Endothelial cell of hepatic sinusoid (primary cell): ENCODE measurements around the gene CST1.
"Not testable (repeated sequence)": the region's sequence is repeated elsewhere in the genome, so short reads cannot be mapped to it uniquely, and the experiment has no call there.

Experiments
- in situ Hi-C: cut with HindIII; loops from 2 replicates; pipeline ENCODE4 v1.10.0; 2017; ENCODE audit warnings: low sequenced_read_pairs

CST1 gene

GRCh38 chr20:23755131-23755611 lies 4.4 kb upstream of the CST1 start:
- in situ Hi-C loops: not testable (repeated sequence)

- in situ Hi-C loops: no loop called here
Observed at GRCh38 chr20:23754731-23755130, 4.0 kb upstream of the CST1 start.

- in situ Hi-C loops: no loop called here
Observed at GRCh38 chr20:23753589-23753988, 2.9 kb upstream of the CST1 start.

- in situ Hi-C loops: no loop called here
Observed at GRCh38 chr20:23753194-23753548, 2.4 kb upstream of the CST1 start.

GRCh38 chr20:23752481-23753193 lies 1.9 kb upstream of the CST1 start:
- in situ Hi-C loops: no loop called here

DNA sequence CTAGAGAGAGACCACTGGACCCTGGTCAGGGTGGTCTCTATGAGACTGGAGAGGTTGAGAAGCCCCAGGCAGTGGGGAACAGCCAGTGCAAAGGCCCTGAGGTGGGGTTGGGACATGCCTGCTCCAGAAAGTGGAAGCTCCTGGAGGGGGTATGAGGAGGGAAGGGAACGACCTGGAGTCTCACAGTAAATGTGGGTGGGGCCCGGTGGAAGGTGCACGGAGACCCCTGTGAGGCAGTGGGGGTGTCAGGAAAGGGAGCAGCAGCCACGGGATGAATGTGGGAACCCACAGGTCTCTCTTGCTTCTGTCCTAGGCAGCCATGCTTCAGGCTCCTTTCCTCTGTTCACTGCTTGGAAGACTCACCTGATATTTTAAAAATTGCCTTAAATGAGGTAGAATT lies 1.3 kb upstream of the CST1 start:
- in situ Hi-C loops: no loop called here

DNA sequence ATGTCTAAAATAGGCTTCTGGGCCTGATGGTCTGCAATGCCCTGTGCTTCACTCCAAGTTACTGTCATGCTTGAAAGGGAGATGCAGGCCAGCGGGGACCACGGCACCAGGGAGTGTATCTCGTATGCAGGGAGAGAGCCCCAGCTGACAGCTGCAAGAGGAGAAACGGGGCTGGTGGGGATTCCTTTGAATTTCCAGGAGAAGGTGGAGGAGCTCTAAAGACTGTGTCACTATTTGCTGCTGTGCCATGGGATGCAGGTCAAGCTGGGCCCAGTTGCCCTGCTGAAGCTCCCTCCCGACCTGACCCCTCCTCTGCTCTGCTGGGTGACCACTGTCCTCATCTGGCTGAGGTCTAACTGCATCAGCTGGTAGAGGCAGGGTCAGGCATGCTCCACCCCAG lies 989 bp downstream of the CST1 start:
- in situ Hi-C loops: no loop called here

GRCh38 chr20:23748975-23749374 lies 1.8 kb downstream of the CST1 start:
- in situ Hi-C loops: not testable (repeated sequence)

- in situ Hi-C loops: not testable (repeated sequence)
Observed at GRCh38 chr20:23747551-23747950, 3.2 kb downstream of the CST1 start.

DNA sequence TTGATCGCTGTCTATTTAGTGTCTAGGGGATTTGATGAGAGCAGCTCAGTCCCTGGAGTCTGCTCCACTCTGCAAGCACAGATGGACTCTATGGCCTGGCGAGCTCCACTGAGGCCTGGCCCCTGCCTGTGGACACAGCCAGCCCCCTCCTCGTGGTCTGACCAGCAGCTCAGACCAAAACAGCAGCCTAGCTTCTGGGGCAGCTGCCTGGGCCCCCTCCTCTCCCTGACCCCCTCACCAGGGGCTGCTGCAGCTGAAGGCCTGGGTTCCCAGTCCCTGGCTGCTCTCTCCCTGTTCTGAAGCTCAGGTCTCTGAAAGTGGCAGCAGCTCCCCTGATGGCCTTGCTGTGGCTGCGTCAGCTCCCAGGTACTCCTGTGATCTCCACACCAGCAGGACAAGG lies 3.6 kb downstream of the CST1 start:
- in situ Hi-C loops: not testable (repeated sequence)

DNA sequence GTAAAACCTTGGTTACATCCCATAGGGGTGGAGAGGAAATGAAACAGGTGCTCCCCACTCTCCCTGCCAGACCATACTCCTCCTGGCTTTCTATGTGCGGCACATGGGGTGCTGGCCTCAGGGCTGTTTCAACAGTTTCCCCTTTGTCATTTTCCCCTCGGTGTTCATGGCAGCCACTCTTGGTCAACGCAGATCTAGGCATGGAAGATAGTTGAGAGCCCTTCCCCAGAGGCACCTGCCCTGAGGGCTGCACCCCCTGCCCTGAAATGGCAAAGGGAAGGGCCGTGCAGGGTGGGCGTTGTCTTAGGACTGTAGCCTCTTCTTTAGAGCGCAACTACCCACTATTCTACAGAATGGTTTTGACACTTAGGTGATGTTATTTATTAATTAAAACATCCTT lies 4.4 kb downstream of the CST1 start:
- in situ Hi-C loops: no loop called here

DNA sequence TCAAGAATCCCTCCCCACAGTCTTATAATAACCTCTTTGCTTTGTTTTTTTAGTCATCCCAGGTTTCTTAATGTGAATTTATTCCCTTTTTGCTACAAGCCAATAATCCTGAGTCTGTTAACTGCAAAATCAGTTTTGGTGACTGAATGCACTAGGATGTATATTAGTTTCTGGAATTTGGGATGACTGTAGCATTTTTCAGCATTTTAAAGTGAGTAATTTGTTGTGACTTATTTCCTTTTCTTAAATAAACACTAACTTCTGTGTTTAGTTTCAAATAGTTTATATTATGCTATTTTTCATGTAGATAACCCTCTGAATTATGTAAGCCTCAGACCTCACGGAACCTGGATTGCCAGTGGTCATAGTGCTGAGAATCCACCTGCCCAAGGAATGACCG lies 5.5 kb downstream of the CST1 start:
- in situ Hi-C loops: no loop called here

- in situ Hi-C loops: no loop called here
Observed at GRCh38 chr20:23744817-23745216, 5.9 kb downstream of the CST1 start.

DNA sequence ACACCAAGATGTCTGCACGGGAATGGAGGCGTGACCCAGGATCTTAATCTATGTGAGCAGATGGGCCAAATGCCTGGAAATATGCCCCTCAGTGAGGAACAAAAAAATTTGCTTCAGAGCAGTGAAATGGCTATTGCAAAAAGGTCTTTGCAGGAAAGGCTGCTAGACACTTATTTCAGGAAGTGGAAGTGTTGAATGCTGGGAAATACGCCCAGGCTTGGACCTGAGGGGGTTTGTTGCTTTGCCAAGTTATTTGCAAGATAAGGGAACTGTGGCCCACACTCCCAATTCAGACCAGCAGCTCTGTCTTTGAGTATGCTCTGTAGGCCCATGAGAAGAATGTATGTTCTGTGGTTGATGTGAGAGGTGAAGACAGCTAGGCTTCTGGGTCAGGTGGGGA lies 15.3 kb downstream of the CST1 start:
- in situ Hi-C loops: not testable (repeated sequence)

DNA sequence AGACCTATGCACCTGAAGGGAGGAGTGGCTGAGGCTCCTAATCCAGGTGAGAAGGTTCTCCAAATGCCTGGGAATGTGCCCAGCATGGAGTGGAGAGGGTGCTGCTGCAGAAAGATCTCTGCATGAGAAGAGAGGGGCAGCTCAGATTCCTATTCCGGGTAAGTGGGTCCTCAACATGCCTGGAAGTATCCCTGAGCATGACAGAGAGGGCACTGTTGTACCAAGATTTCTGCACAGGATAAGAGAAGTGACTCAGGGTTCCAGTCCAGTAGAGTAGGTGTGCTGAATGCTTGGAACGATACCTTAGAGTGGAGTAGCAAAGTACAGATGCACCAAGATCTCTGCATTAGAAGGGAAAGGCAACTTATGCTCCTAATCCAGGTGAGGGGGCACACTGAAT lies 15.8 kb downstream of the CST1 start:
- in situ Hi-C loops: not testable (repeated sequence)

DNA sequence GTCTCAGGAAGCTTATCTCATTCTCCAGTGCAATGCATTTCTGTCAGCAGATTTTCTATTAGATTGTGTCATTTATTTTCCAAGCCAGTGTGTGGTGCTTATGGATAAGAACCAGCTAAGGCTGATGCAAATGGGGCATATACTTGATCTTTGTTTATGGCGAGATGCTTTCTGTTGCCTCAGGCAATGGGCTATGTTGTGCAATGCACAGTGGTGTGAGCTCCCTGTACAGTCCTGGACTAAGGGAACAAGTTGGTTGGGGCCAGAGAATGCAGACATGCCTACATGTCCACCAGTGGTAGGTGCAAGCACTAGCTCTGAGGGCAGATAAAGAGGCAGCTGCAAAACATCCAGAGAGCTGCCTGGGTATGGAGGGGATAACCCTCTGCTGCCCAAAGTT lies 16.3 kb downstream of the CST1 start:
- in situ Hi-C loops: not testable (repeated sequence)

DNA sequence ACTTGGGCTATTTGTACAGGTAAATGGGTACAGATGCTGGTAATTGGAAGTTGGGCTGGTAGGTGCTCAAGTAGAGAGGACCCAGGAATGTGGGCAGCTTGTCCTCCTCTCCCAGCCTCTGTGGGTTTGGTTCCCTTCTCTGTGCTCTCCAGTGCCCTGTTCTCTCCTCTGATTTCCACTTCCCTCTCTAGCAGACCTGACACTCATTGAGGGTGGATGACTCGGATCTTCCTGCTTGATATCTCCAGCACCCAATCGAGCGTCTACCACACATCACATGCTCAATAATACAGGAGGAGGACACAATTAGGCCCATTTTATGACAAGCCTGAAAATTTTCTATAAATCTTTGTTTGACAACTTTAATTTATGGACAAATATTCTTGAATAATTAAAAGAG lies 23.7 kb downstream of the CST1 start:
- in situ Hi-C loops: no loop called here

DNA sequence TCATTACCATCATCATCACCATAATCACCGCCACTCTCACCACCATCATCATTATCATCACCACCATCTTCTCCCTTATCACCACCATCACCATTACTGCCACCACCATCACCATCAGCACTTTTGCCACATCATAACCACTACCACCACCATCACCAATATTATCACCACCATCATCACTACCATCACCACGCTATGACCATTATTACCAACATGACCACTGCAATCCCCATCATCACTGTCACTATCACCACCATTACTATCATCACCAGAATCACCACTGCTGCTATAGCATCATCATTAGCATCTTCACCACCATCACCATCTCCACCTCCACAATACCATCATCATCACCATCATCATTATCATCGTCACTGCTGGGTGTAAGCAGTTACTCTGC lies 25.6 kb downstream of the CST1 start:
- in situ Hi-C loops: no loop called here

- in situ Hi-C loops: not testable (repeated sequence)
Observed at GRCh38 chr20:23723659-23724307, 27.0 kb downstream of the CST1 start.

DNA sequence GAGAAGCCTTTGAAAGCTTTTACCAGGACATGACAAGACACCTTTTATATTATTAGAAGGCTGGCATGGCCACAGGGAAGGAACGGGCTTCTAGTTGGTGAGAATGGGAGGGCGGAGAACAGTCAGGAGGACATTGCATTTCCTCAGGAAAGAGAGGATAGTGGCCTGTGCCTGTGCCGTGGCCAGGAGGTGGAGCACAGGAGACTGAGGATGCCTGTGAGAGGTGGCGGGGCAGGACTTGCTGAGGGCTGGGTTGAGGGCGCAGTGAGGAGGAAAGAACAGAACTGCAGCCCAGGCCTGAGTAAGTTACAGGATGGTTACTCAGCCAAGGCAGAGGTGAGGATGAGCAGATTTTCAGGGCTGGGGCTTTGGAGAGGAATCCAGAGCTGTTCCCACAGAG lies 27.9 kb downstream of the CST1 start:
- in situ Hi-C loops: not testable (repeated sequence)

- in situ Hi-C loops: no loop called here
Observed at GRCh38 chr20:23721962-23722361, 28.8 kb downstream of the CST1 start.

GRCh38 chr20:23719351-23719750 lies 31.4 kb downstream of the CST1 start:
- in situ Hi-C loops: not testable (repeated sequence)

DNA sequence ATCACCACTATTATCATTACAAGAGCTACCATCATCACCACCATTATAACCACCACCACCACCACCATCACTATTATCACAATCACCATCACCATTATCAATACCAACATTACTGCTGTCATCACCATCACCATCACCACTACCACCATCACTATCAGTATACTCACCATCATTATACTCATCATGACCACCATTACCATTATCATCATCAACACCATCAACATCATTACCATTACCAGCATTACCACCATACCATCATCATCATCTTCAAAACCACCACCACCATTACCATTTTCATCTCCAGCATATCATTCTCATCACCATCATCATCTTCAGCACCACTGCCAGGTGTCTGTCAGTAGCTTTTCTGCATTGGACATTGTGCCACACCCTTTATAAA lies 39.0 kb downstream of the CST1 start:
- in situ Hi-C loops: not testable (repeated sequence)
